GM18909 (cell line): Measurements from ENCODE around the gene EIF4EBP2.

Source experiments
- ATAC-seq: cut with Tn5 transposase; IDR thresholded peaks from one replicate; pipeline ENCODE4 v1.9.1; 2021; ENCODE audit warnings: mild to moderate bottlenecking; ENCODE audit not compliant: unreplicated experiment, poor library complexity

The EIF4EBP2 gene

GRCh38 chr10:70376436-70377378 is 27.2 kb upstream of the EIF4EBP2 start:
- ATAC-seq = no peak

GRCh38 chr10:70378122-70378521 is 25.8 kb upstream of the EIF4EBP2 start:
- ATAC-seq = no peak

GRCh38 chr10:70379581-70380176 is 24.3 kb upstream of the EIF4EBP2 start:
- ATAC-seq = no peak

DNA sequence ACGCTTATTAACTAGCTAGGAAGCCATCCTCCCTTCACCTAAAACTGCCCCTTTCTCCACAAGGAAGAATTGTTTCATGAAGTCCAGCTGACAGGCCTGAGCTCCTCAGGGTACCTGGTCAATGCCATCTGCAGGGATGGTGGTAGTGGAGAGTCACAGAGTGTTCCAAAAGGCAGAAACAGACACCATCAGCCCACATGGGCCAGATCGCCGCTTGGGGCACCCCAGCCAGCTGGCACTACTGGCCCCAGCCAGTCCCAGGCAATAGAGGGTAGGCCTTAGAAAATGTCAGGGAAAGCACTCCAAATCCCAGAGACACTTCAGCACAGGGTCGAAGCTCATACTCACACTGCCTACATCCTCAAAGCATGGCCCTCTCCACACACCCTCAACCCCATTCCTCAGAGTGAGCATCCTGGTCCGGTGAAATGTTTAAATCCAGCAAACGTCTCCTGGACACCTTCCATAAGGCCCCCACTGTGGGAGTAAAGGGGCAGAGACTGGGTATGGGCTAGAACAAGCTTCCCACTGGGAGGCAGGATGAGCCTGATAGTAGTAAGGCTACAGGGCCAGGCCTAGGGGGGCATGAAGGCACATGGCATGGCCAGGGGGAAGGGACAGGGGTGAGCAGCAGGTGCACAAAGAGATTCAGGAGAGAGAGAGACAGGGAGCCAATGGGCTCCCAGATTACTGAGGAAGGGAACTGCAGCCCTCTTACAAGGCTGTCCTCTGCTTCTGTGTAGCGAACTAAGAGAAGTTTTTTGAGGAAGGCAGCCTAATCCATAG is 23.4 kb upstream of the EIF4EBP2 start:
- no peak for ATAC-seq

DNA sequence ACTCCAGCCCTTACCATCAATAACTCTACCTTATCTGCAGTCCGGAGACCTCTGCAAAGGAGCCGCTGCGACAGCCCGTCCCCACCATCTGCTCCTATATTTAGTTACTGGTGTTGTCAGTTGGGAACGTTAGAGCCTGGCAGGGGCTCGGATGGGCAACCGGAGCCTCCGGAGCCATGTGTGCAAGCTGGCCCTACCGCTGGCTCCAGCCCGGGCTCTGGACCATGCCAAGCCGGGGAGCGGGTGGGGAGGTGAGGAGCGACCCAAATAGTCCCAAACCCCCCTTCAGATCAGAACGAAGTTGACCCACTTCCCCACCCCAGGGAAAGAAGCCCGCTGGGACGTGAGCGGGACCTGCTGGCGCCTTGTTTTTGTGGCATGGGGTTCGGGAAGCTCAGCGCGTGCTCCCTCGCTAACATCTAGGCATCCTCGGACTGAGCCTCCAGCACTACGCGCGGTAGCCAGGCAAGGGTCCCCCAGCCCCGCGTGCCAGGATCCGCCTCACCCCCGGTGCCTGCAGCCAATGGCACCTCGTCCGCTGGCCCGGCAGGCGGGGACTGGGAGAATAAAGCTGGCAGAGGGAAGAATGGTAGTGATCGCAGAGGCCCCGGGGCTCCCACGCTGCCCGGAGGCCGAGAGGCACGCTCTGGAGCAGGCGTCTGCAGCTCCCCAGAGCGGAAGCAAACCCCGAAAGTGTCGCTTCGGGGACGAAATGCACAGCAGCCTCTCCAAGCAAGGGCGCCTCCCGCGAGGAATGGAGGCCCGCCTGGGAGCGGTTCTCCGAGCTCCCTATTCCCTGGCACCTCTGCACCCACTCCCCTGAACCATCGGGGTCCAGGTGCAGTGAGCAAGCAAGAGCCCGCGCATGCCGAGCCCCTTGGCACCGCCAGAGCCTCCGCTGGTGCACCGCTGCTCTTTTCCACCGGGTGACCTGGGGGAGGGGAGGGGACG is 22.2 kb upstream of the EIF4EBP2 start:
- peak; percentile 42 for ATAC-seq

GRCh38 chr10:70391654-70392053 is 12.3 kb upstream of the EIF4EBP2 start:
- no peak for ATAC-seq

GRCh38 chr10:70396140-70396539 is 7.8 kb upstream of the EIF4EBP2 start:
- ATAC-seq = no peak

DNA sequence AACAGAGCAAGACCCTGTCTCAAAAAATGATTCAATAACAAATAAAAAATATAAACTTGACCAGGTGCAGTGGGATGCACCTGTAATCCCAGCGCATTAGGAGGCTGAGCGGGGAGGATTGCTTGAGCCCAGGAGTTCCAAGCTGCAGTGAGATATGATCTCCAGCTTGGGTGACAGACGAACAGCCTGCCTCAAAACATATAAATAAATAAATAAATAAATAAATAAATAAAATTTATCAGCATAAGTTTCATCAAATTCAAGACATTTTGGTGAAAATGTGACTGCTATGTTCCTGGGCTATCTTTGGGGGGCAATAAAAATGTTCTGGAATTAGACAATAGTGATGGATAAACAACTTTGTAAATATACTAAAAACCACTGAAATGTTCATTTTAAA is 4.8 kb upstream of the EIF4EBP2 start:
- ATAC-seq = no peak

DNA sequence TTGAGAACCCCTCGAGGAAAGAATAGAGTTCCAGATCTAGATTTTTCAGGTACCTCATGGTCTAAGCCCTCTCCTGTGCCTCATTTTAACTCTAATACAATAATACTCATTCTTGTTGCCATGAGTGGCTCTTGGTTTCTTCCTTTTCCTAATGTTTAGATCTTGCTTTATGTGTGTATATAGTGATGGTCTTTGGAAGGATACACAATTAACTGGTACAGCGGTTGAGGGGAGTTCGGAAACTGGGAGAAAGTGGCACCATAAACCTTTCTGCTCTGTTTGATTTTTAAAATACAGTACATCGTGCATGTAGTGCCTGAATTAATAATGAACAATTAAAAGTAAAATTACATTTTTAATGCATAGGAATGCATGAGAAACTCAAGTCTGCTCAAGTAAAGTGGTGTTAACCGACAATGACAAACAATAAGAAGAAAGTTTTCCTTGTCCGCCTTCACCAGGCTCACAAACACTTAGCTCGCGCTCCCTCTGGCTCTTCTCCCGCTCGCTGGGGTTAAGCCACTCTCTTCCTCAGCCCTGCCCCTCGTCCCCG is 386 bp upstream of the EIF4EBP2 start:
- peak; percentile 6 for ATAC-seq

- no peak for ATAC-seq
Measured at GRCh38 chr10:70404787-70405036, 767 bp downstream of the EIF4EBP2 start.

DNA sequence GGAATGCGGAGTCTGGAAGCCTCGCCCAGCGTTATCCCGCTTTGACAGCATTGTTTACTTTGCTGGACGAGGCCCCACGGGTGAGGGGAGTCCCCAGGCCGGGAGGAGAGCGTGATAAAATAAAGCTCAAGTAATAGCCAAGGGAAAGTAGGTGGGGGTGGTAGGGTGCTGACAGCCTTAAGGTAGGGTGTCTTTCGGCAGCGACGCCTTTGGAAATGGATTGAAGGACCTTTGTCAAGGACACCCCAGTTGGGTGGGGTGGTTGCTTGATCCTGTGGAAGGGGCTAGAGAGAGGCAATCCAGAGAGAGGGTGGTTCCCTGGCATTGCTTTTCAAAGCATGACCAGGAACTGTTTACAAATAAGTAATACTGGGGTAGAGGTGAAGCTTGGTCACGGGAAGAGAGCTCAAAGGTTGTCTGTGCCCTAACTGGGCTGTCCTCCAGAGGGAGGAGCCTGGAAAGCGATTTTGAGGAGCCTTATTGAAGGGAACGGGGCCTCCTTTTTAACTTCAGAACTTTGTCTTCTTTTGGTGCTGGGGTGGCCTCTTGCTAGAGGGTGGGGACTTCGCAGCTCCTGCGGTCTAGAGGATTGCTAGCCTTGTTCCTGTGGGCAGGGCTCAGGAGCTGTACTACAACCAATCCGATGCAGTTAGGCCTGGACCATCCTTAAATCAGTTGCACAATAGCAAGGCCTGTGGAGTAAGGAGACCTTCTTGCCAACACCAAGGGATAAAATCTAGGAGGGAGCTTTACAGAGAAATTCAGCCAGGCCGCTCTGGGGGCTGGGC is 1.3 kb downstream of the EIF4EBP2 start:
- no peak for ATAC-seq

DNA sequence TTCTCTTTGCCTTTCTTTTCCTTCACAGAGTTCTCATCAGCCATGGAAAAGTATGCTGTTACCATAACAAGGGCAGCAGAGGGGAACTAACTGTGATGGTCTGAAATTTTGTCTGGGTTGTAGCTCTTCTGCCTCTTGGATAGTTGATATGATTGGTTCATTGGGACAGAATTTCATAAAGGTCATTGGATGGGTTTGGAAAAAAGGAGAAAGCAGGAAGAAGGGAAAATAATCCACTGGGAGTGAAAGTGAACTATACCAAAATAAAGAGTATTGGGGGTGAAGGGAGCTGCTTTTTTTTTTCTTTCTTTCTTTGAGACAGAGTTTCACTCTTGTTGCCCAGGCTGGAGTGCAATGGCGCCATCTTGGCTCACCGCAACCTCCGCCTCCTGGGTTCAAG is 5.8 kb downstream of the EIF4EBP2 start:
- no peak for ATAC-seq

GRCh38 chr10:70410608-70411007 is 6.7 kb downstream of the EIF4EBP2 start:
- no peak for ATAC-seq

GRCh38 chr10:70412356-70412755 is 8.4 kb downstream of the EIF4EBP2 start:
- no peak for ATAC-seq

DNA sequence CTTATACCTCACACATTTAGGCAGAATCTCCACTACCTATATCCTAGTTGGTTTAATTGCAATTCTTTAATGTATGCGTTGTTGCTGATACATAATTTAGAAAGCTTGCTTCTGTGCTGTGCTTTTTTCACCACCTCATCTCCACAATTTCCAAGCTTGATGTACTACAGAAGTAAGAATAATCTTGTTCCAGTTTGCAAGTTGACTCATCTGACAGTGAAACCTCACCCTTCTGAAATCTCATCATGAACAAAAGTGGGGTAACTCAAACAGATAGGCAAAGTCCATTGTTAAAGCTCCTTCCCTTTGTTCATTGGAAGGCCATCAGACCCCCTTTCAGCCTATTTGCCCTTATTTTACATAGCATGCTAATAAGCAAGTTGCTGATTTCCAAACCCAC is 13.6 kb downstream of the EIF4EBP2 start:
- ATAC-seq = no peak

DNA sequence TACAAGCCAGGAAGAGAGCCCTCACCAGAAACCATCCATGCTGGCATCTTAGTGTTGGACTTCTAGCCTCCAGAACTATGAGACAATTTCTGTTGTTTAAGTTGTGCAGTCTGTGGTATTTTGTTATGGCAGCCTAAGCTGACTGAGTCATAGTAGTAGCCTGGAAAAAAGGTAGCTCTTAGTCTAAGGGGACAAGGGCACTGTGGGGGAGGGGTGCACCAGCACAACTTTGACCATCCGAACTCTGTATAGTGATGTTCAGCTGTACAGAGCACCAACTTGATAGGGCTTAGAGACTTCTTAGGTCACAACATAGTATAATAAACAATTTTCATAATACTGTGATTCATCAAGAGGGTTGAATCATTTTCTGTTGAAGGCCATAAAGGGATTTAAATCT is 14.3 kb downstream of the EIF4EBP2 start:
- ATAC-seq = no peak

GRCh38 chr10:70418713-70419112 is 14.8 kb downstream of the EIF4EBP2 start:
- no peak for ATAC-seq

DNA sequence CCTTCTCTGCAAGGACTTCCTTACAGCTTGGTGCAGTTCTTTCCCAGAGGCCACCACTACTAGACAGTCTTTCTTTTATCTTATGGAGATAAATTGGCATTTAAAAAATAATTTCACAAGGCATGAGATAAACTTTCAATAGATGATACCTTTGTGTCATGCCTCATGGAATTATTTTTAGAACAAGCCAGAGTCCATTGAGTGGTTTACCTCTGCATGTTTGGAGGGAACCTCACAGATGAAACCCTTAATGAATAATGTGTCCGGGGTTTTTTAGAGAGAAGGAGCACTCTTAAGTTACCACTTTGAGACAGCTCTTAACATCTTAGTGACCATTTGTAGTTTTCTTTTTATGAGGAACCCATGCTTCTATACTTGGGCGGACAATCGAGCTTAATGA is 20.4 kb downstream of the EIF4EBP2 start:
- no peak for ATAC-seq

DNA sequence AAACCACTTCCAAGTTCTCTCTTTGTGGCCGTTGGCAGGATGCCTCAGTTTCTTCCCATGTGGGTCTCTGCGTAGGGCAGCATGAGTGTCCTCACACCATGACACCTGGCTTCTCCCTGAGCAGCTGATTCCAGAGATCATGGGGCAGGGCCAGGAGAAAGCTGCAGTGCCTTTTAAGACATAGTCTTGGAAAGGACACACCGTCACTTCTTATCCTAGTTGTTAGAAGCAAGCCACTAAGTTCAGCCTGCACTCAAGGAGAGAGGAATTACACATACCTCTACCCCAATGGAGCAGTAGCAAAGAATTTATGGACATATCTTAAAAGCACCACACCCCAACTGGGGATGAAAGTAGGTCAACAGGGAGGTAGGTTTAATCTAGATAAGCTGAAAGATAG is 21.2 kb downstream of the EIF4EBP2 start:
- ATAC-seq = no peak
